Neutrophil (primary cell): Measurements from ENCODE around the gene SPATA32.

ENCODE experiments used
- H3K27ac ChIP-seq: fragments of 200-600 bp; sonication (generic); 2 replicates; pipeline ENCODE4 v1.5.1; 2016; ENCODE audit warnings: mild to moderate bottlenecking, moderate library complexity
- H3K27me3 ChIP-seq: fragments of 200-600 bp; sonication (generic); 2 replicates; pipeline ENCODE4 v1.6.0; 2016; ENCODE audit warnings: mild to moderate bottlenecking
- H3K36me3 ChIP-seq: fragments of 200-600 bp; sonication (generic); 2 replicates; pipeline ENCODE4 v1.5.1; 2017
- H3K4me1 ChIP-seq, 2 experiments: fragments of 200-600 bp in 1 of 2; sonication (generic) in 1 of 2; 1 replicate in 1 of 2; 2 replicates in 1 of 2; pipeline versions ENCODE4 v1.5.1 to v1.6.1; 2013 to 2016; ENCODE audit warnings: low read depth in 1 of 2, low read length in 1 of 2, mild to moderate bottlenecking in 1 of 2, moderate library complexity in 1 of 2; ENCODE audit not compliant: control insufficient read depth in 1 of 2, insufficient read depth in 1 of 2
- H3K4me3 ChIP-seq, 2 experiments: fragments of 200-600 bp in 1 of 2; sonication (generic) in 1 of 2; 1 replicate in 1 of 2; 2 replicates in 1 of 2; pipeline ENCODE4 v1.5.1; 2013 to 2016; ENCODE audit warnings: low read depth in 1 of 2, low read length in 1 of 2, mild to moderate bottlenecking in 1 of 2, moderate library complexity in 1 of 2
- H3K9me3 ChIP-seq: fragments of 200-600 bp; sonication (generic); 2 replicates; pipeline ENCODE4 v1.5.1; 2016
- CTCF ChIP-seq: fragments of 200-600 bp; sonication (generic); IDR thresholded peaks from 2 replicates; pipeline ENCODE4 v1.5.1; 2016; ENCODE audit warnings: antibody characterized with exemption

SPATA32 gene

GRCh38 chr17:45286286-45286685, 24.4 kb upstream of the SPATA32 start:
- Histone ChIP-seq H3K36me3 (peaks cover 60% of the 10 kb centered on the region), H3K4me1 (peaks cover 15 to 17% of the 10 kb centered on the region in 2 experiments), H3K27ac (no peak overlapping the region), H3K4me3 (no peak overlapping the region), H3K27me3 (no peaks in the 10 kb centered on the region), H3K9me3 (no peaks in the 10 kb centered on the region)
- no peak for TF ChIP-seq CTCF

GRCh38 chr17:45284176-45285140, 22.6 kb upstream of the SPATA32 start:
- Histone ChIP-seq H3K27me3 (no peaks in the 10 kb centered on the region), H3K4me1 (peaks cover 0 to 2% of the 10 kb centered on the region in 2 experiments), H3K27ac (peak overlapping the region; percentile 9), H3K4me3 (no peak overlapping the region), H3K36me3 (peaks cover 59% of the 10 kb centered on the region), H3K9me3 (no peaks in the 10 kb centered on the region)
- TF ChIP-seq CTCF, result no peak

GRCh38 chr17:45283711-45284110, 21.8 kb upstream of the SPATA32 start:
- Histone ChIP-seq H3K9me3 (no peaks in the 10 kb centered on the region), H3K4me1 (no peaks in the 10 kb centered on the region), H3K36me3 (peaks cover 52% of the 10 kb centered on the region), H3K4me3 (no peak overlapping the region), H3K27me3 (no peaks in the 10 kb centered on the region), H3K27ac (peak overlapping the region; percentile 9)
- TF ChIP-seq CTCF, result no peak

DNA sequence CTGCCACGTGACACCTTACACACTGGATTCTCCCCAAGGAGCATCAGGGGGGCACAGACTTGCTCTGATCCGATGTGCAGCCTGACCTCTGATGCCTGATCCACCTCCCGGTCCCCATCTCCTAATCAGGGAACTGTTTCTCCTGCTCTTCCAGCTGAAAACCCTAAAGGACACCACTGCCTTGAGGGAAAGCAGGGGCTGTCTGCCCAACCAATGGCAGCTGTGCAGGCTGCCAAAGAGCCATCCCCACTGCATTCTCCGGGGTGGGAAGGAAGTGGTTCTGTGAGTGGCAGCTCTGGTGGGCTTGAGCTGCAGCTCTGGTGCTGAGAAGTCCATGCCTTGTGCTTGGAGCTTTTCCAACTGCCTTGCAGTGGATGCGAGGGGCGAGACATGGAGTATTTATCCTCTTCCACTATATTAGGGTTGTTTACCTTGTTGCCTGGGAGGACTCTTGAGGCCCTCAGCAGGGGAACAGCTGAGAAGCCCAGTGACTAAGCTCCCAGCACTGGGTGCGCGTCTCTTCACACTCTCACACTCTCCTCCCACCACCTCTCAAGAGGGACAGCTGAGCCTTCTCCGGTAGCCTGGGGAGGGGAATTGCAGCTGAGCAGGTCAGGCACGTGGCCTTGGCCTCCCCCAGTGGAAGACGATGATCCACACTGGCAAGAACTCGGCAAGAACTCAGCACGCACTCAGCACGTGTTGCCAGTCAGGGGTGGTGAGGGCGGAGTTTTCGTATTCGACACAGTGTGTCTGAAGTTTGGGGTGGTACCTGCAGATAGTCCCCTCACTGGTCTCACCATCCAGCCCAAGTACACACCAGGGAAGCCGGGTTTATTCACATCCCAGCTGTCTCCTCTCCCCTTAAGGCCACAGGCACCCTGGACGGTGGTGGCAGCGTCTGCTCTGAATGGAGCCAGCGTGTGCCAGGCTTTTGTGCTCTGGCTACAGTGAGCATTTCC, 21.1 kb upstream of the SPATA32 start:
- no peaks in the 10 kb centered on the region for H3K9me3 ChIP-seq
- H3K27me3 ChIP-seq, result no peaks in the 10 kb centered on the region
- no peaks in the 10 kb centered on the region for H3K4me1 ChIP-seq
- no peak overlapping the region for H3K27ac ChIP-seq
- TF ChIP-seq CTCF, result no peak
- H3K36me3 ChIP-seq, result peaks cover 48% of the 10 kb centered on the region
- H3K4me3 ChIP-seq, result no peak overlapping the region

GRCh38 chr17:45279898-45280297, 18.0 kb upstream of the SPATA32 start:
- Histone ChIP-seq H3K4me1 (no peaks in the 10 kb centered on the region), H3K9me3 (no peaks in the 10 kb centered on the region), H3K27ac (no peak overlapping the region), H3K4me3 (no peak overlapping the region), H3K27me3 (no peaks in the 10 kb centered on the region), H3K36me3 (peaks cover 24% of the 10 kb centered on the region)
- TF ChIP-seq CTCF, result no peak
